ENCODE results near the gene NUDT21. TPM values are rescaled to one million over a fixed set of nuclear protein-coding genes. Genes with fewer than 3 reads are reported as not detected.
"Not testable (repeated sequence)": the region's sequence is repeated elsewhere in the genome, so short reads cannot be mapped to it uniquely, and the experiment has no call there.

Gene NUDT21
- total RNA-seq, 1 donor from 2014 or later, result 66.2 TPM

- intact Hi-C loops (cut with DNase I), result no loop called here
- no peak for DNase-seq (ENCODE audit: low spot score)
Observed at GRCh38 chr16:56387396-56387795, 63.7 kb downstream of the NUDT21 start.

GRCh38 chr16:56384074-56384721, 66.9 kb downstream of the NUDT21 start:
- DNase-seq (ENCODE audit: low spot score), result no peak
- intact Hi-C loops (cut with DNase I), result no loop called here

- DNase-seq (ENCODE audit: low spot score), result no peak
- intact Hi-C loops (cut with DNase I), result no loop called here
Observed at GRCh38 chr16:56382901-56383355, 68.2 kb downstream of the NUDT21 start.

- DNase-seq (ENCODE audit: low spot score), result no peak
- intact Hi-C loops (cut with DNase I), result no loop called here
Observed at GRCh38 chr16:56382459-56382858, 68.7 kb downstream of the NUDT21 start.

- intact Hi-C loops (cut with DNase I), result not testable (repeated sequence)
Observed at GRCh38 chr16:56380778-56381485, 70.2 kb downstream of the NUDT21 start.

More at GRCh38 chr16:56380778-56381485, 70.2 kb downstream of the NUDT21 start:
- not testable (repeated sequence) for DNase-seq (ENCODE audit: low spot score)

Other genes with a start within 250 kb of the NUDT21 start
- 79.4 TPM for gene AMFR, start 25.8 kb downstream of the NUDT21 start, total RNA-seq
- 30.1 TPM for gene OGFOD1, start 222 bp upstream of the NUDT21 start, total RNA-seq
- 43.7 TPM for gene BBS2, start 68.7 kb upstream of the NUDT21 start, total RNA-seq
- not detected for gene MT4, start 113.7 kb upstream of the NUDT21 start, total RNA-seq
- 3.0 TPM for gene MT3, start 138.2 kb upstream of the NUDT21 start, total RNA-seq
- gene MT2A, start 157.3 kb upstream of the NUDT21 start, total RNA-seq, result 108 TPM
- gene MT1E, start 174.4 kb upstream of the NUDT21 start, total RNA-seq, result 36.1 TPM
- 1.1 TPM for gene MT1M, start 181.3 kb upstream of the NUDT21 start, total RNA-seq
- 1.5 TPM for gene MT1A, start 187.3 kb upstream of the NUDT21 start, total RNA-seq
- not detected for gene MT1B, start 200.6 kb upstream of the NUDT21 start, total RNA-seq
- 2.2 TPM for gene MT1F, start 206.6 kb upstream of the NUDT21 start, total RNA-seq
- gene MT1G, start 216.7 kb upstream of the NUDT21 start, total RNA-seq, result 1.2 TPM
- not detected for gene MT1H, start 218.5 kb upstream of the NUDT21 start, total RNA-seq
- gene MT1X, start 231.1 kb upstream of the NUDT21 start, total RNA-seq, result 24.6 TPM